Cerebellar cortex (tissue), 1 donor: ENCODE measurements around the gene KCNE2.
"Not testable (repeated sequence)": the region's sequence is repeated elsewhere in the genome, so short reads cannot be mapped to it uniquely, and the experiment has no call there.

ENCODE experiments used
- DNase-seq: peaks from one replicate; pipeline ENCODE4 v3.0.0-alpha.2; 2015; ENCODE audit warnings: low spot score

The KCNE2 gene

DNA sequence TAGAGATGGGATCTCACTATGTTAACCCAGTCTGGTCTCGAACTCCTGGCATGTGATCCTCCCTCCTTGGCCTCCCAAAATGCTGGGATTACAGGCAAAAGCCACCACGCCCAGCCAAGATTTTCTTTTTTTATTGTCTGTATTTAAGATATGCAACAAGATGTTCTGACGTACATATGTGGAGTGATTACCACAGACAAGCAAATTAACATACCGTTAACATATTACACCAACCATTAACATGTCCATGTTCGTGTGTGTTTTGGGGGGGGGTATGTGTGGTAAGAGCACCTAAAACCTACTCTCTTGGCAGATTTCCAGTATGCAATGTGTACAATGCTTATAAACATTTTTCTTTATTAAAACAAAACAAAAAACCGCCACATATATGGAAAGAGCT is 10.6 kb upstream of the KCNE2 start:
- no peak for DNase-seq

DNA sequence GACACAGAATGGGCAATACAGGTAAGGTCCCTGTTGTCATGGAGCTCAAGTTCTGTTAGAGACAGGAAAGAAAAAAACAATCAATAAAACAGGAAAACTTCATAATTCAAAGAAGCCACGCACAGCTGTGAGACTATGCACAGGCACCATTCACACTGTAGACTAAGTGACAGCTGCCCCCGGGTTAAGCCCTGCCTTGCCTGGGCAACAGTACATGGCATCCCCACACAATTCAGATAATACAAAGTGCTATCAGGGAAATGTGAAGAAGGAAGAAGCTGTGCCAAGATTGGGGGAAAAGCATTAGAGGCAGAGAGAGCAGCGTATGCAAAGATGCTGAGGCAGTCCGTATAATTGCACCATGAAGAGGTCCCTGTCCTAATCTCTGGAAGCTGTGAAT is 9.0 kb upstream of the KCNE2 start:
- no peak for DNase-seq

GRCh38 chr21:34355570-34355969 is 8.2 kb upstream of the KCNE2 start:
- no peak for DNase-seq

DNA sequence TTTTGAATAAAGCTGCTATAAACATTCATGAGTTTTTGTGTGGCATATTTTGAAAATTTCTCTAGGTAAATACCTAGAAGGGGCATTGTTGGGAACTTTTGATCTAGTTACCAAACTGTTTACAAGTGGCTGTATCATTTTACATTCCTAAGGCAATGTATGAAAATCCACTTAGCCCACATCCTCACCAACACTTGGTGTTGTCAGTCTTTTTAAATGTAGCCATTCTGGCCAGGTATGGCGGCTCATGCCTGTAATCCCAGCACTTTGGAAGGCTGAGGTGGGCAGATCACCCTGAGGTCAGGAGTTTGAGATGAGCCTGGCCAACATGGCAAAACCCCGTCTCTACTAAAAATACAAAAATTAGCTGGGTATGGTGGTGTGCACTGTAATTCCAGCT is 5.9 kb upstream of the KCNE2 start:
- DNase-seq: no peak

- no peak for DNase-seq
Observed at GRCh38 chr21:34358866-34359265, 4.9 kb upstream of the KCNE2 start.

DNA sequence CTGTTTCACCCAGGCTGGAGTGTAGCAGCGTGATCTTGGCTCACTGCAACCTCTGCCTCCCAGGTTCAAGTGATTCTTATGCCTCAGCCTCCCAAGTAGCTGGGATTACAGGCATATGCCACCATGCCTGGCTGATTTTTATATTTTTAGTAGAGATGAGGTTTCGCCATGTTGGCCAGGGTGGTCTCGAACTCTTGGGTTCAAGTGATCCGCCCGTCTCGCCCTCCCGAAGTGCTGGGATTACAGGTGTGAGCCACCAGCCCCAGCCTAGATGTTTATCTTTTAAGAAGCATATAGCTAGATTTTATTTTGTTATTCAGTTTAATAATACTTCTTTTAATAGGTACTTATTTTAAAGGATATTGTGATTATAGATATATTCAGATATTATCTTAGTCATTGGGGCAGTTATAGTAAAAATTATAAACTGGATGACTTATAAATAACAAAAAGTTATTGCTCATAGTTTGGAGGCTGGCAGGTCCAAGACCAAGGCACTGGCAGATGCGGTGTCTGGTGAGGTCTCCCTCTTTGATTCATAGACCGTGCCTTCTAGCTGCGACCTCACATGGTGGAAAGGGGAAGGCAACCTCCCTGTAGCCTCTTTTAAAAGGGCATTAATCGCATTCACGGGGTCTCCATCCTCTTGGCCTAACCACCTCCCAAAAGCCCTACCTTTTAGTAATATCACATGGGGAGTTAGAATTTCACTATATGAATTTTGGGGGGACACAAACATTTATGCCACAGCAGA is 3.1 kb upstream of the KCNE2 start:
- DNase-seq: no peak

GRCh38 chr21:34362136-34362444 is 1.7 kb upstream of the KCNE2 start:
- DNase-seq: no peak

GRCh38 chr21:34362670-34363069 is 1.1 kb upstream of the KCNE2 start:
- DNase-seq: no peak

DNA sequence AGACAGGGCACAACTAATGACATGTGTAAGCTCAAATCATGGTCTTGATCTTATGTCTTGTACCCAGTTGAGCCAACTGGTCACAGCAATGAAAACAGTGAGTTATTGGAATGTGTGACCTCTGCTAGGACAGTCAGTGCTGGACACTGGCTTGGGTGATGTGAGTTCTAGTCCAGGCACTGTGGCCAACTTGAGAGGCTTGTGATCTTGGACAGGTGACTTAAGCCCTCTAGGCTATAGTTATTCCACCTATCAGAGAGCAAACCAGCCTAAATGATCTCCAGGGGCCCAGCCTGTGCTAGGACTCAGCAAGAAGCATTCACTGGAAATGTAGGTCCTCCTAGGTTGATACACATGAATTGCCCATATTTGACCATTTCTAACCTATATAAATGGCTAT is 1.1 kb downstream of the KCNE2 start:
- DNase-seq: no peak

DNA sequence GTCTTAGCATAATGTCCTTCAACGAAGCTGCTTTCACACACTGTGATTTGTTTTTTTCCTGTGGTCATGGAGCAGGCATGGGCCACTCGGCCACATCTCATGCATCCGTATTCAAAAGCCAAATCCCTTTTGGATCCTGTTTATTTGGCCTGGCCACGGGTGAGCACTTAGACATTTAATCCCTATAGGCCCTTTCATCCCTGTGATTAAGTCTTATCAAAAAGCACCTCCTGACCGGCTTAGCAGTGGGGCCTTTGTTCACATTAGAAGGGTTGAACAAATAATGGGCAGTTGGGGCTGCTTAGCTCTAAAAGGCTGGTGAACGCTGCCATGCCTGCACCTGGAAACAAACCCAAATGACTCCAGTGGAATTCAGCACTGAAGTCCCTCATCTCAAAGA is 2.0 kb downstream of the KCNE2 start:
- no peak for DNase-seq

GRCh38 chr21:34367320-34367935 is 3.6 kb downstream of the KCNE2 start:
- peak; percentile 69 for DNase-seq

DNA sequence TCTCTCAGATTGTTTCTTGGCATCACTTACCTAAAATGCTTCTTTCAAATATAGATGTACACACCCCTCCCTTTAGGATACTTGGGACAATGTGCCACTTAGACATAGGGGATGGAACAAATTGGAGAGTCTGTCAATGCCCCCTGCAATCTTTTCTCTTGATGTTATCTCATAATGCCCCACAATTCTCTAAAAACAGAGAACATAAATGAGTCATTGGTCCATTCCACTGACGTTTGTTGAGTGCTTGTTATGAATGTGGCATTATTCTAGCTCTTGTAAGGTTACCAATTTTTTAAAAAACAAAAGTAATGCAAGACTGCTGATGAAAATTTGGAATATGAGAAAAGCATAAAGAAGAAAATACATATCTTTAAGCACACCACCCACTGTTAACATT is 5.9 kb downstream of the KCNE2 start:
- no peak for DNase-seq

- no peak for DNase-seq
Observed at GRCh38 chr21:34372321-34372720, 8.5 kb downstream of the KCNE2 start.

- not testable (repeated sequence) for DNase-seq
Observed at GRCh38 chr21:34374462-34374861, 10.7 kb downstream of the KCNE2 start.

GRCh38 chr21:34374940-34375618 is 11.3 kb downstream of the KCNE2 start, which contains the start of gene SMIM11:
Gene SMIM11, plus strand, starts transcription at chr21:34375507. Its CDS starts 3,998 bp downstream, at chr21:34379505.
- DNase-seq: not testable (repeated sequence)

DNA sequence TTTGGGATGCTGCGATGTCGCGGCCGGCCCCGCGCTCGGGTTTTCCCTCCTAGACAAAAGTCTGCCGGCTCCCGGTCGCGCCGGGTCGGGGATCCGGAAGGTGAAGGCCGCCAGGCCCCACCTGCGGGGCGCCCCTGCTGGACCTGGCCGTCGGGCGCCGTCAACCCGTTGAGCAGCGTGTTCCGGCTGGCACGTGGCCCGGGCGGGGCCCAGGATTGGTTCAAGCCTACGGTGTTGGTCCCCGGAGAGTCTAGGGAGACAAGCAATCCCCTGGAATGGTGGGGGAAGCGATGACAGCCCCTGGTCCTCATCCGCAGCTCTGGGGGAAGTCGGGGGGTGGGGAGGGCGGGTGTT is 11.8 kb downstream of the KCNE2 start:
- DNase-seq: not testable (repeated sequence)

GRCh38 chr21:34383138-34383537 is 19.3 kb downstream of the KCNE2 start:
- not testable (repeated sequence) for DNase-seq

- DNase-seq: not testable (repeated sequence)
Observed at GRCh38 chr21:34383724-34384415, 20.1 kb downstream of the KCNE2 start.

- DNase-seq: not testable (repeated sequence)
Observed at GRCh38 chr21:34400522-34400921, 36.7 kb downstream of the KCNE2 start.

DNA sequence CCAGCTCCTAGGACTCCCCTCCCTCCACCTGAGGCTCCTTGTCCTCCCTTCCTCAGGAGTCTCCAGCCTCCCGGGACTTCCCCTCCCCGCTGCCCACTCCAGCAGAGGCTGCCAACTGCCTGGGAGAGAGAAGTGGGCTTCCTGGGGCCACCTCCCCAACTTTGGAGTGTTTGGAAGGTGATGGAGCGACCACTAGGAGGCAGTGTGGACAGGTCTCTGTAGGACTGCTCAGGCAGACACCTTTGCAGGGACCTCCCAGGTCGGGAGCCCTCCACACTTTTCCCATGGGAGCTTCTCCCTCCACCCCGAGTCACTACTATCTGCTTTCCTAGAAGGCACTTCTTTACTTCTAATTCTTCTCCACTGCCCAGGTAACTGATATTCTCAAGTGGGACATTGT is 40.9 kb downstream of the KCNE2 start:
- DNase-seq: not testable (repeated sequence)

DNA sequence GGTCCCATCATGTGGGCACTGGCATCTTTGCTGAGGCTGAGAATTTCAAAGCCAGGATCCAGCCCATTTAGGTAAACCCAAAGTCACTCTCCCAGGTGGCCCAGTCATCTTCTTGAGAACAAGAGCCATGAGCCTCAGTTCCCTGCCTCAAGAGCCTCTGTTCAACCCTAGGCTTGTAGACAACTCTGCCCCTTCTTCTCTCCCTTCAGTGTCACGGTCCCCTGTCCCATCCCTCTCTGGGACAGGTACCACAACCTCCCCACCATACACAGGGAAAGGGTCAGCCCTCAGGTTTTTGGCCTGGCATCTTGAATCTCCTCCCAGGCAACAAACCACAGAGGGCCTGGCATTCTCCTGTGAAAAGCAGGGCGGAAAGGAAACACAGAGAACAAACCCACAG is 41.9 kb downstream of the KCNE2 start:
- not testable (repeated sequence) for DNase-seq

- not testable (repeated sequence) for DNase-seq
Observed at GRCh38 chr21:34406102-34406501, 42.3 kb downstream of the KCNE2 start.

- DNase-seq: not testable (repeated sequence)
Observed at GRCh38 chr21:34406676-34407075, 42.9 kb downstream of the KCNE2 start.
